HUDEP-2 (cell line): ENCODE measurements around the gene SLC16A8.

ENCODE experiments used
- DNase-seq, 76 experiments: peaks; one replicate each; lab custom pipeline; 2025; ENCODE audit not compliant: unreplicated experiment in 76 of 76; lab: John Stamatoyannopoulos, UW

Gene SLC16A8

DNA sequence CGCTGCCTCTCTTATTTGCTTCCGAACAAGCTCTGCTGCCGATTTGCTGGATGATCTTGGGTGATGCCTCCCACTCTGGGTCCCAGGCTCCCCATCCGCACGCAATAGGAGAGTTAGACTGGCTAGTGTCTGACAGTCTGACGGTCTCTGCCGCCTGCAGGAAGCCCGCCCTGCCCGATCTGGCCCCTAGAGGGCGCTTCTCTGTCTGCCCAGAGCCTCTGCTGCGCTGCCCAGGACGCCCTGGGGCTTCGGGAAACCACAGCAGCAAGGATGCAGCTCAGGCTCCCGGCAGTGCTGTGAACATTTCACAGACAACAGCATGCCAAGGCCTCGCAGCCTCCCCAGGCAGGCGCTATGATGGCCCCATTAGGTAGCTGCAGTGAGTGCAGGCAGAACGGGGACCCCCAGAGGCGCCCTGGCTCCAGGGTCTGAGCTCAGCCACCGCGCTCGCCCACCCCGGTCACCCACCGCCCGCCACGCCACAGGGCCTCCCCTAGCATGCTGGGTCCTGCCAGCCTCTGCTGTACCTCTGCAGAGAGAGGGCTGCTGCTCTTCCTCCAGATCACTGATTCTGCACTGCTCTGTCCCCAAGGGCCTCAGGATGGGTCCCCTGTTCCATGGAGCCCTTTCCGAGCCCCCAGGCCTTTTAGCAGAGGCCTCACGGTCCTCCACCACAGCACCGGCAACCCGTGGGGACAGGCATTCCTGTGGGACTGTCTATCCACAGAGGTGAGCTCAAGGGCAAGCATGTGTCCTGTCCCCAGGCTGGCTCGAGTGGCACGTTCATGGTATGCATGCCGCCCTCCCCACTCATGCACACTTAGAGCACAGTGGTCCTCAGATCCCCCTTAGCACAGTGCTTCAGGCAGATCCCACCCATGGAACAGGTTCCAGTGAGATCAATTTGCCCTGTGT is 30.8 kb upstream of the SLC16A8 start:
- DNase-seq: peak in 67 of 76 experiments; percentile 11 to 86 (median 60)

DNA sequence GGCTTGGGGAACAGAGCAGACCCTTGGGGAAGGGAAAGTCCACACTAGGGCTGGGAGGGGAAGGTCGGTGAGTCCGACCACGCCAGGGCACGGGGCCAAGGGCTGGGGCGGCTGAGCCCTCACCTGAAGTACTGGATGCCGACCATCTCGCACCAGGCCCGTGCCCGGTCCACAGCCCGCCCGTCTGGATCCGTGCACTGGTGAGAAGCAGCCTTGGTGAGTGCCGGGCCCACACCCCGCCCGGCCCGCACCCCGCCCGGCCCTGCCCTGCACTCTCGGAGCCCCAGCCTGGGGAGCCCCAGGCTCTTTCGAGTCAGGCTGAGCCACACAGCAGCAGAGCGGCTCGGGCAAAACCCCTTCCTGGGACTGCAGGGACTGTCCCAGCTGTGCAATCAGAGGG is 28.4 kb upstream of the SLC16A8 start:
- DNase-seq: no peak

- DNase-seq: no peak
Observed at GRCh38 chr22:38111925-38112355, 28.0 kb upstream of the SLC16A8 start.

DNA sequence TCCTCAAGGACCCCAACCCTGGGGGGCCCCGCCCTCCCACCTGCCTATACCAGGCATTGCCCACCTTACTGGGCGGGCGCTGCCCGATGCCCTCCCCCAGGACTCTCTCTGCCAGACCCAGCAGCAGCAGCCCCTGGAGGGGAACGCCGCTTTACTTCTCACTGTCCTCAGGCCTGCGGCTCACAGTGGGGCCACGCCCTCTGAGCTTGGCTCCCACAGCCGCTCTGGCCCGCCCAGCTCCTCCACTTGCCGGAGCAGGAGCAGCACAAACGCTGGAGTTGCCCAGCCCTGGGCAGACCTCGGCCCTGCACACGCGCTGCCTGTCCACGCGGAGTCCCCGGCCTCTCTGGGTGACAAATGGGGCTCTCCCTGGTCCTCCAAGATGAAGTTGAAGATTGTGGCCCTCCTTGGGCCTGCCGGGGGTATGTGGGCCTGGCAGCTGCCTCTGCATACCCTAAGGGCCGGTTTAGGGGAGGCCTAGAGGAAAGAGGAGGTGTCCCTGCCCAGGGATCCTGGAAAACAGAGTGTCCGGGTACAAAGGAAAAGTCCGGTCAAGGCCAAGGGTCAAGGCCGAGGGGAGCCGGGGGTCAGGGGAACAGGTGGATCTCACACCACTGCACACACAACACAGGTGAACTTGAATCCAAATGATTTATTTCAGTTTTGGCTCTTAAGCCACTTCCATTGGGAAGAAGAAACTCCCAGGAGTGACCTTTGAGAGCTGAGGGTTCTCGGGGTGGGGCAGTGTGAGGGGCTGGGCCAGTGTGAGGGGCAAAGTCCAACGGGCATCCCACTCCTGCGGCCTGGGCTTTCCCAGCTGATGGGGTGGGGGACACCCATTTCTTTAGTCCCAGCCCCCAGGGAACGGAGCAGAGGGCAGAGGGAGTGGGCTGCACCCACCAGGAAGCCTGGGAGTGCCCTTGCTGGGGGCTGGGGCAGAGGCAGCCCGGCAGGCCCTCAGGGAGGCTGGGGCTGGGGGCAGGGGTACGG is 27.2 kb upstream of the SLC16A8 start:
- DNase-seq: peak in 28 of 76 experiments; percentile 8 to 53 (median 28)

GRCh38 chr22:38110008-38110862 is 26.3 kb upstream of the SLC16A8 start, which contains the start of gene BAIAP2L2:
TSS of gene BAIAP2L2 (minus strand) at chr22:38110684. CDS start at chr22:38110525, 159 bp downstream.
- DNase-seq: no peak

GRCh38 chr22:38109371-38110001 is 25.5 kb upstream of the SLC16A8 start:
- no peak for DNase-seq

- DNase-seq: no peak
Observed at GRCh38 chr22:38108561-38109319, 24.8 kb upstream of the SLC16A8 start.

- no peak for DNase-seq
Observed at GRCh38 chr22:38107692-38108515, 23.9 kb upstream of the SLC16A8 start.

DNA sequence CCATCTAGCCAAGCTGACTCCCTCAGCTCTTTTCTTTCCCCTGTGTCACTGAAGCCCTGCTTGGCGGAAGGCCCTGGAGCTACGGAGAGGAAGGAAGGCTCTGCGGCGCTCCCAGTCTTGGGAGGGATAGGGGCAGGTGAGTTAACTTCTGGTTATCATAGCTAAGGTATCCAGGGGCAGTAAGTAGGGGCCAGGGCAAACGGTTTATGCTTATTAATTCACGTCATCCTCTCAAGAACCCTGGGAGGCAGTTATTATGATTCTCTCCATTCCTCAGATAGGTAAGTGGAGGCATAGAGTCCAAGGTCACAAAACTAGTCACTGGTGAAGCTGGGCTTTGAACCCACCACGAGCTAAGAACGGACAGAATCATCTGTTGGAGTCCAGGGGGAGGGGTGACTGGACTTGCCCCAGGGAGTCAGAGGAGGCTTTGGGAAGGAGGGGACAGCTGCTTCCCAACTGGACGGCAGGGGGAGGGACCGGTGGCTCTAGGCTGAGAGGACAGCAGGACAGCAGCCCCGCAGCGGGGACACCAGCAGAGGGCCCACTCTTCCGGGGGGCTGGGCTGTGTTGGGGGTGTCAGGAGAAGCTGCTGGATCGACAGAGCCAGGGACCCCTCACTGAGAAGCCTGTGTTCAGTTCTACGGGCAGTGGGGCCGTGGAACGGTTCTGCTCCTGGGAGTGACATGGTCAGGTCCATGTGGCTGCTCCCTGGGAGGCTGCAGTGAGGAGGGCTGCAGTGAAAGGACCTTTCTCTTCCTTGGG is 23.0 kb upstream of the SLC16A8 start:
- DNase-seq: no peak

DNA sequence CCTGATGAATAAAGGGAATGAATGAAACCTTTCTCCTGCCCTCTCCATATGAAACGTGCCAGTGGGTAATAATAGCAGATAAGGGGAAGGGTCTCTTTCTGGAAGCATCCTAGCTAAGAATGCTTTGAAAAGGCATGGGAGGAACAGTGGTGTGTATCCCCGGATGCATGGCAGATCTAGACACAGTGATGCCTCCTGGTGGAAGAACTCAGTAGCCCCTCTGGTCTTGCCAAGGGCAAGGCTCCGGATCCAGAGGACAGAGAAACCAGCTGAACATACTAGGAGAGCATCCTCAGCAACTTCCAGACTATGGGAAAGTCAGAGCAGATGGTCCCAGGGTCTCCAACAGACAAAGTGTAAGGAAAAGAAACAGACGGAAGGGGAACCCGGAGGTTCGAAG is 20.1 kb upstream of the SLC16A8 start:
- DNase-seq: peak in 10 of 76 experiments; percentile 4 to 45 (median 26)

- no peak for DNase-seq
Observed at GRCh38 chr22:38103641-38104040, 19.7 kb upstream of the SLC16A8 start.

DNA sequence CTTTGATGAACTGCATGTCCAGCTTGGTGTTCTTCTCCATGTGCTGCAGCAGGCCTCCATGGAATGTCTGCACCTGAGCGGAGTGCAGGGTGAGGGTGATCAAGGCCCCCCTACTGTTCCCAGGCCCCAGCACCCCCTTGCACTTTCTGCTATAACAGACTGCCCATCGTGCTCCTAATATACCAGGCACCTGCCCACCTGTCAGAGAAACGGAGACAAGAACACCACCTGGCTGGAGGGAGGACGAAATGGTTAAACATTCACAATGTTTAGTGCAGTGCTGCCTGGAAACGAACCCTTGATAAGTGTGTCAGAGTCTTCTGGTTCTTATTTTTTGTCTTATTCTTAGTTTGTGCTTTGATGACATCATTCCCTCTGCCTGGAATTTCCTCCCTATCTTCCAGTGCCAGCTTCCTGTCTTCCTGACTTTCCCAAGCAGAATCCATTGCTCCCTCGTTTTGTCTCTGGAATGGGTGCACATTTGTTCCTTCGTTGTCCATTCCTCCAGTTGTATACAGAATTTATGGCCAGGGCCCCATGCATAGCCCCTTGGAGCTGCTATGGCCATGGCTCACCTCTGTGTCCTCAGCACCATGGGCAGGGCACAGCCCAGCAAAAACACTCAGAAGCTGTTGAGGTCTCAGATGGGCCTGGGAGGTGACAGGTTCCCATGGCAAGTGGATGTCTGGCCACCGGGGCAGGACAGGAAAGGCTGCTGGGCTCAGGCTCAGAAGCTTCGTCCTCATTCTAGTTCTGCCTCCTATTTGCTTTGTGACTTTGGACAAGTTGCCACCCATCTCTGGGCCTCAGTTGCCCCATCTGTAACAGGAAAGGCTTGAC is 14.6 kb upstream of the SLC16A8 start:
- no peak for DNase-seq

- DNase-seq: peak in 6 of 76 experiments; percentile 3 to 35 (median 16)
Observed at GRCh38 chr22:38097557-38098409, 13.8 kb upstream of the SLC16A8 start.

- no peak for DNase-seq
Observed at GRCh38 chr22:38097058-38097457, 13.1 kb upstream of the SLC16A8 start.

GRCh38 chr22:38089474-38089851 is 5.5 kb upstream of the SLC16A8 start:
- no peak for DNase-seq
